ENCODE data around the gene HTRA1. TPM values are rescaled to one million over a fixed set of nuclear protein-coding genes. Genes with fewer than 3 reads are reported as not detected.

Gene HTRA1
- total and polyA plus RNA-seq, 4 donors: 261 to 465 (median 355) TPM

GRCh38 chr10:122558452-122558851 is 97.1 kb downstream of the HTRA1 start:
- H3K4me1 ChIP-seq (ENCODE audit: control insufficient read depth in 1 of 2, insufficient read depth in 2 of 2, low read length in 2 of 2): no peaks in the 10 kb centered on the region
- no peak for DNase-seq
- no peak overlapping the region for H3K4me3 ChIP-seq (ENCODE audit: low read length in 2 of 2)
- no peaks in the 10 kb centered on the region for H3K27me3 ChIP-seq (ENCODE audit: control insufficient read depth in 1 of 2, insufficient read depth in 2 of 2, low read length in 1 of 2)
- intact Hi-C loops (cut with DNase I): no loop called here
- no peak overlapping the region for H3K27ac ChIP-seq (ENCODE audit: low read depth in 1 of 2, low read length in 2 of 2)
- no peaks in the 10 kb centered on the region for H3K9me3 ChIP-seq (ENCODE audit: control insufficient read depth, low read length)
- ATAC-seq (ENCODE audit: low FRiP score): no peak
- no peaks in the 10 kb centered on the region for H3K36me3 ChIP-seq (ENCODE audit: control insufficient read depth in 1 of 2, insufficient read depth in 2 of 2, low read length in 1 of 2)
- WGBS, 2 donors: 91 to 92% methylated on average over 5 of the region's 5 CpGs

- Histone ChIP-seq H3K9me3 (ENCODE audit: control insufficient read depth, low read length) (no peaks in the 10 kb centered on the region), H3K27ac (ENCODE audit: low read depth in 1 of 2, low read length in 2 of 2) (no peak overlapping the region), H3K4me3 (ENCODE audit: low read length in 2 of 2) (no peak overlapping the region), H3K27me3 (ENCODE audit: control insufficient read depth in 1 of 2, insufficient read depth in 2 of 2, low read length in 1 of 2) (no peaks in the 10 kb centered on the region), H3K4me1 (ENCODE audit: control insufficient read depth in 1 of 2, insufficient read depth in 2 of 2, low read length in 2 of 2) (no peaks in the 10 kb centered on the region), H3K36me3 (ENCODE audit: control insufficient read depth in 1 of 2, insufficient read depth in 2 of 2, low read length in 1 of 2) (no peaks in the 10 kb centered on the region)
- 74 to 76% methylated on average over 2 of the region's 2 CpGs for WGBS, 2 donors
- intact Hi-C loops (cut with DNase I): no loop called here
- DNase-seq (no peak), ATAC-seq (ENCODE audit: low FRiP score) (no peak)
Measured at GRCh38 chr10:122559228-122559627, 97.9 kb downstream of the HTRA1 start.

- Histone ChIP-seq H3K27ac (ENCODE audit: low read depth in 1 of 2, low read length in 2 of 2) (no peak within 1 kb of the TSS), H3K4me3 (ENCODE audit: low read length in 2 of 2) (no peak within 1 kb of the TSS), H3K9me3 (ENCODE audit: control insufficient read depth, low read length) (no peaks in the 10 kb centered on the region), H3K36me3 (ENCODE audit: control insufficient read depth in 1 of 2, insufficient read depth in 2 of 2, low read length in 1 of 2) (no peaks in the 10 kb centered on the region), H3K27me3 (ENCODE audit: control insufficient read depth in 1 of 2, insufficient read depth in 2 of 2, low read length in 1 of 2) (no peaks in the 10 kb centered on the region), H3K4me1 (ENCODE audit: control insufficient read depth in 1 of 2, insufficient read depth in 2 of 2, low read length in 2 of 2) (no peaks in the 10 kb centered on the region)
- no peak for DNase-seq
- 43 to 63% methylated on average over 4 of the region's 4 CpGs for WGBS, 2 donors
- ATAC-seq (ENCODE audit: low FRiP score): no peak
- intact Hi-C loops (cut with DNase I): no loop called here
Measured at GRCh38 chr10:122560279-122560804, 99.0 kb downstream of the HTRA1 start, which contains the start of gene DMBT1. Gene DMBT1, plus strand, starts transcription at chr10:122560754. Its CDS starts 17 bp downstream, at chr10:122560771.

- no peaks in the 10 kb centered on the region for H3K4me1 ChIP-seq (ENCODE audit: control insufficient read depth in 1 of 2, insufficient read depth in 2 of 2, low read length in 2 of 2)
- no peaks in the 10 kb centered on the region for H3K27me3 ChIP-seq (ENCODE audit: control insufficient read depth in 1 of 2, insufficient read depth in 2 of 2, low read length in 1 of 2)
- DNase-seq: no peak
- H3K27ac ChIP-seq (ENCODE audit: low read depth in 1 of 2, low read length in 2 of 2): no peak overlapping the region
- H3K4me3 ChIP-seq (ENCODE audit: low read length in 2 of 2): no peak overlapping the region
- ATAC-seq (ENCODE audit: low FRiP score): no peak
- intact Hi-C loops (cut with DNase I): no loop called here
- H3K9me3 ChIP-seq (ENCODE audit: control insufficient read depth, low read length): no peaks in the 10 kb centered on the region
- 73 to 74% methylated on average over 6 of the region's 6 CpGs for WGBS, 2 donors
- H3K36me3 ChIP-seq (ENCODE audit: control insufficient read depth in 1 of 2, insufficient read depth in 2 of 2, low read length in 1 of 2): no peaks in the 10 kb centered on the region
Measured at GRCh38 chr10:122561212-122561611, 99.9 kb downstream of the HTRA1 start.

GRCh38 chr10:122561792-122562191 is 100.4 kb downstream of the HTRA1 start:
- no peak overlapping the region for H3K4me3 ChIP-seq (ENCODE audit: low read length in 2 of 2)
- no peak overlapping the region for H3K27ac ChIP-seq (ENCODE audit: low read depth in 1 of 2, low read length in 2 of 2)
- H3K27me3 ChIP-seq (ENCODE audit: control insufficient read depth in 1 of 2, insufficient read depth in 2 of 2, low read length in 1 of 2): no peaks in the 10 kb centered on the region
- ATAC-seq (ENCODE audit: low FRiP score): no peak
- no peaks in the 10 kb centered on the region for H3K36me3 ChIP-seq (ENCODE audit: control insufficient read depth in 1 of 2, insufficient read depth in 2 of 2, low read length in 1 of 2)
- no peak for DNase-seq
- intact Hi-C loops (cut with DNase I): no loop called here
- no peaks in the 10 kb centered on the region for H3K4me1 ChIP-seq (ENCODE audit: control insufficient read depth in 1 of 2, insufficient read depth in 2 of 2, low read length in 2 of 2)
- H3K9me3 ChIP-seq (ENCODE audit: control insufficient read depth, low read length): no peaks in the 10 kb centered on the region

Small RNA genes within 50 kb of the gene (microRNA-seq; reads per million reads assigned to microRNA genes)
- gene MIR3941: 0.60 to 0.99 reads per million in 2 donors

Other genes with a start within 250 kb of the HTRA1 start
- gene BTBD16, start 190.3 kb upstream of the HTRA1 start, total RNA-seq: 1 to 10 TPM; 1.2 to 2.4 TPM
- 1 to 10 TPM in 1 of 2 donors, not detected in 1; 2.3 TPM for gene BTBD16, start 190.3 kb upstream of the HTRA1 start, polyA plus RNA-seq
- gene PLEKHA1, start 86.8 kb upstream of the HTRA1 start, total RNA-seq: 10 to 100 TPM; 39.8 to 46.1 TPM
- gene PLEKHA1, start 86.8 kb upstream of the HTRA1 start, polyA plus RNA-seq: 10 to 100 TPM; 16.3 to 17.0 TPM
- gene ARMS2, start 6.9 kb upstream of the HTRA1 start, total RNA-seq: not detected
- not detected for gene ARMS2, start 6.9 kb upstream of the HTRA1 start, polyA plus RNA-seq
- under 1 TPM; 0.10 to 0.12 TPM for gene DMBT1, start 99.2 kb downstream of the HTRA1 start, total RNA-seq
- gene DMBT1, start 99.2 kb downstream of the HTRA1 start, polyA plus RNA-seq: 1 to 10 TPM in 1 of 2 donors, under 1 TPM in 1; 0.05 to 4.9 TPM
- gene C10orf120, start 238.3 kb downstream of the HTRA1 start, total RNA-seq: not detected
- gene C10orf120, start 238.3 kb downstream of the HTRA1 start, polyA plus RNA-seq: not detected